B cell (primary cell): ENCODE data around the gene AS3MT. TPM values are rescaled to one million over a fixed set of nuclear protein-coding genes. Genes with fewer than 3 reads are reported as not detected.

Source experiments
- ATAC-seq: fragments of 200-7000 bp; cut with Tn5 transposase; one replicate; pipeline ENCODE4 v1.10.0; 2021; ENCODE audit warnings: low read depth, mild to moderate bottlenecking, moderate number of reproducible peaks, moderate library complexity
- CTCF ChIA-PET: fragments of 350-600 bp; sonication (Branson Sonifier 250); formaldehyde crosslinking; loops from one replicate; lab custom pipeline; 2021; ENCODE audit warnings: antibody characterized with exemption, inconsistent platforms; lab: Charles Lee
- POLR2A ChIA-PET: fragments of 350-600 bp; sonication (Branson Sonifier 250); formaldehyde crosslinking; loops from one replicate; lab custom pipeline; 2021; ENCODE audit warnings: antibody characterized with exemption; lab: Charles Lee
- DNase-seq: peaks from one replicate; pipeline ENCODE4 v3.0.0; 2013
- H2AFZ ChIP-seq: 2 replicates; pipeline ENCODE4 v1.6.1; 2012; ENCODE audit warnings: mild to moderate bottlenecking, low read depth, low read length; ENCODE audit not compliant: insufficient read depth, poor library complexity, severe bottlenecking
- H3K27ac ChIP-seq, 2 donors: 1 replicate in 1 of 2; 2 replicates in 1 of 2; pipeline ENCODE4 v1.5.1; 2012 to 2013; ENCODE audit warnings: low read length in 2 of 2, mild to moderate bottlenecking in 2 of 2, moderate library complexity in 1 of 2
- H3K27me3 ChIP-seq, 4 experiments: fragments of 200-600 bp in 1 of 4; sonication (generic) in 1 of 4; replicated peaks in 1 of 4; 1 replicate in 2 of 4; 2 replicates in 2 of 4; pipeline versions ENCODE4 v1.6.1 to v1.7.0; 2013 to 2016; ENCODE audit warnings: low read length in 3 of 4, mild to moderate bottlenecking in 2 of 4, mixed read lengths in 1 of 4, moderate library complexity in 1 of 4; ENCODE audit not compliant: insufficient read depth in 4 of 4, control insufficient read depth in 3 of 4; ENCODE audit errors: control extremely low read depth in 1 of 4
- H3K36me3 ChIP-seq, 2 experiments: replicated peaks in 1 of 2; 1 replicate in 1 of 2; 2 replicates in 1 of 2; pipeline versions ENCODE4 v1.6.1 to v1.7.1; 2013; ENCODE audit warnings: low read length in 1 of 2; ENCODE audit not compliant: insufficient read depth in 2 of 2, control insufficient read depth in 1 of 2; ENCODE audit errors: control extremely low read depth in 1 of 2, extremely low read depth in 1 of 2
- H3K4me1 ChIP-seq, 2 donors: fragments of 200-600 bp in 1 of 2; sonication (generic) in 1 of 2; 1 replicate in 1 of 2; 2 replicates in 1 of 2; pipeline versions ENCODE4 v1.5.1 to v1.6.1; 2013 to 2017; ENCODE audit warnings: low read length in 2 of 2; ENCODE audit not compliant: control insufficient read depth in 2 of 2, insufficient read depth in 2 of 2
- H3K4me2 ChIP-seq: replicated peaks from 2 replicates; pipeline ENCODE3; 2012; ENCODE audit warnings: mild to moderate bottlenecking, low read depth, low read length; ENCODE audit not compliant: poor library complexity, severe bottlenecking
- H3K4me3 ChIP-seq, 5 experiments: fragments of 200-600 bp in 1 of 5; sonication (generic) in 1 of 5; 1 replicate in 3 of 5; 2 replicates in 2 of 5; pipeline versions ENCODE4 v1.5.1 to v1.7.0; 2011 to 2016; ENCODE audit warnings: low read length in 4 of 5, mild to moderate bottlenecking in 4 of 5, low read depth in 2 of 5, control low read depth in 1 of 5, moderate library complexity in 1 of 5; ENCODE audit not compliant: insufficient read depth in 1 of 5; ENCODE audit errors: control extremely low read depth in 1 of 5, extremely low read depth in 1 of 5
- H3K79me2 ChIP-seq: fragments of 200-600 bp; sonication (generic); one replicate; pipeline ENCODE4 v1.6.0; 2016; ENCODE audit warnings: low read length; ENCODE audit not compliant: control insufficient read depth, insufficient read depth
- H3K9ac ChIP-seq: fragments of 200-600 bp; sonication (generic); 2 replicates; pipeline ENCODE4 v1.6.1; 2017; ENCODE audit warnings: mild to moderate bottlenecking, low read length, moderate library complexity
- H3K9me3 ChIP-seq, 3 donors: one replicate each; pipeline versions ENCODE4 v1.6.1 to v1.7.1; 2013; ENCODE audit warnings: low read length in 2 of 3; ENCODE audit not compliant: control insufficient read depth in 2 of 3, insufficient read depth in 1 of 3; ENCODE audit errors: control extremely low read depth in 1 of 3
- H4K20me1 ChIP-seq: 2 replicates; pipeline ENCODE4 v1.6.0; 2012; ENCODE audit warnings: mild to moderate bottlenecking, low read length; ENCODE audit not compliant: insufficient read depth, control insufficient read depth, poor library complexity, severe bottlenecking
- H3K27ac Mint-ChIP-seq: one replicate; pipeline ENCODE4 v1.8.0; 2021; ENCODE audit warnings: mixed read lengths
- H3K27me3 Mint-ChIP-seq: one replicate; pipeline ENCODE4 v1.8.0; 2021; ENCODE audit warnings: mixed read lengths
- H3K4me1 Mint-ChIP-seq: one replicate; pipeline ENCODE4 v1.8.0; 2021; ENCODE audit warnings: mixed read lengths
- H3K4me3 Mint-ChIP-seq: one replicate; pipeline ENCODE4 v1.8.0; 2021; ENCODE audit warnings: mixed read lengths
- H3K9me3 Mint-ChIP-seq: one replicate; pipeline ENCODE4 v1.8.0; 2022; ENCODE audit warnings: mixed read lengths; ENCODE audit not compliant: insufficient read depth
- EZH2 ChIP-seq: IDR thresholded peaks from 2 replicates; pipeline ENCODE4 v1.6.1; 2012; ENCODE audit warnings: borderline replicate concordance, low read depth, mild to moderate bottlenecking, moderate library complexity, low read length; ENCODE audit not compliant: insufficient read depth, poor library complexity, severe bottlenecking
- WGBS: methylation state at CpG from one replicate; pipeline ENCODE4 v1.1.5; 2013; ENCODE audit warnings: missing lambda C conversion rate; ENCODE audit not compliant: insufficient coverage; 5-methylcytosine and 5-hydroxymethylcytosine counted together
- intact Hi-C: fragments of 100-400 bp; cut with micrococcal nuclease; formaldehyde crosslinking; loops from one replicate; pipeline ENCODE4 v1.10.0; 2022
- polyA plus RNA-seq: library from polyadenylated mRNA; depleted of rRNA; stranded (reverse); fragments of >200 nt; gene quantifications from 2 replicates; pipeline ENCODE4 v1.2.3, GENCODE V29; 2012
- total RNA-seq, 2 donors: library from RNA; stranded (reverse); fragments of 120-200 nt in 1 of 2; gene quantifications; 1 replicate in 1 of 2; 2 replicates in 1 of 2; pipeline versions ENCODE4 v1.2.3 to v1.2.4, GENCODE V29; 2013 to 2022
- TF ChIP-seq, protein P1 (sequence below): fragments of 200-600 bp; IDR thresholded peaks from one replicate; pipeline ENCODE4 v1.8.0; 2022; ENCODE audit warnings: antibody characterized with exemption, mild to moderate bottlenecking

Gene AS3MT
- total and polyA plus RNA-seq, 2 donors (not counting 1 experiment from before 2014, with no cell fraction given), result 0.25 TPM; not detected in 1

DNA sequence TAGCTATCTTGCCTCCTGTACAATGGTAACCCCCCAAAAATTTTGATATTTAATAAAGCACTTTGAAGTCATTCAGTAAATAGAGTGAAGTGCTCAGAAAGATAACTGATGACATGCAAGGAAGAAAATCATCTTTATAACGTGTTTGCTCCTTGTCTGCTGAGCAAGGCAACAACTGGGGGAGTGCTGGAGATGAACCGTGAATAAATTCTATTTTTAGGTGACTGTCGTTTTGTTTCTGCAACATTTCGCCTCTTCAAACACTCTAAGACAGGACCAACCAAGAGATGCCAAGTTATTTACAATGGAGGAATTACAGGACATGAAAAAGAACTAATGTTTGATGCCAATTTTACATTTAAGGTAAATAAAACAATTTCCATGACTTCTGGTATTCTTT is 9.4 kb downstream of the AS3MT start:
- H3K36me3 ChIP-seq, result no peaks in the 10 kb centered on the region
- H3K4me1 ChIP-seq, result no peaks in the 10 kb centered on the region
- DNase-seq, result no peak
- no peaks in the 10 kb centered on the region for H3K79me2 ChIP-seq
- Mint-ChIP-seq H3K27ac (no peak overlapping the region), H3K4me3 (no peak overlapping the region), H3K4me1 (no peaks in the 10 kb centered on the region), H3K9me3 (no peaks in the 10 kb centered on the region), H3K27me3 (peaks cover 5% of the 10 kb centered on the region)
- H3K4me3 ChIP-seq, result no peak overlapping the region
- no peak for TF ChIP-seq EZH2
- TF ChIP-seq, protein P1, sequence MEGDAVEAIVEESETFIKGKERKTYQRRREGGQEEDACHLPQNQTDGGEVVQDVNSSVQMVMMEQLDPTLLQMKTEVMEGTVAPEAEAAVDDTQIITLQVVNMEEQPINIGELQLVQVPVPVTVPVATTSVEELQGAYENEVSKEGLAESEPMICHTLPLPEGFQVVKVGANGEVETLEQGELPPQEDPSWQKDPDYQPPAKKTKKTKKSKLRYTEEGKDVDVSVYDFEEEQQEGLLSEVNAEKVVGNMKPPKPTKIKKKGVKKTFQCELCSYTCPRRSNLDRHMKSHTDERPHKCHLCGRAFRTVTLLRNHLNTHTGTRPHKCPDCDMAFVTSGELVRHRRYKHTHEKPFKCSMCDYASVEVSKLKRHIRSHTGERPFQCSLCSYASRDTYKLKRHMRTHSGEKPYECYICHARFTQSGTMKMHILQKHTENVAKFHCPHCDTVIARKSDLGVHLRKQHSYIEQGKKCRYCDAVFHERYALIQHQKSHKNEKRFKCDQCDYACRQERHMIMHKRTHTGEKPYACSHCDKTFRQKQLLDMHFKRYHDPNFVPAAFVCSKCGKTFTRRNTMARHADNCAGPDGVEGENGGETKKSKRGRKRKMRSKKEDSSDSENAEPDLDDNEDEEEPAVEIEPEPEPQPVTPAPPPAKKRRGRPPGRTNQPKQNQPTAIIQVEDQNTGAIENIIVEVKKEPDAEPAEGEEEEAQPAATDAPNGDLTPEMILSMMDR, result no peak
- WGBS, result 82% methylated on average over 2 of the region's 4 CpGs
- ChIA-PET CTCF (no interaction called here), POLR2A (no interaction called here)
- ATAC-seq, result no peak
- H3K27ac ChIP-seq, result no peak overlapping the region
- H3K9ac ChIP-seq, result no peak overlapping the region
- no peaks in the 10 kb centered on the region for H3K27me3 ChIP-seq
- H4K20me1 ChIP-seq, result no peaks in the 10 kb centered on the region
- no peak overlapping the region for H3K4me2 ChIP-seq
- no peaks in the 10 kb centered on the region for H3K9me3 ChIP-seq
- no peak overlapping the region for H2AFZ ChIP-seq
- intact Hi-C loops, result no loop called here

DNA sequence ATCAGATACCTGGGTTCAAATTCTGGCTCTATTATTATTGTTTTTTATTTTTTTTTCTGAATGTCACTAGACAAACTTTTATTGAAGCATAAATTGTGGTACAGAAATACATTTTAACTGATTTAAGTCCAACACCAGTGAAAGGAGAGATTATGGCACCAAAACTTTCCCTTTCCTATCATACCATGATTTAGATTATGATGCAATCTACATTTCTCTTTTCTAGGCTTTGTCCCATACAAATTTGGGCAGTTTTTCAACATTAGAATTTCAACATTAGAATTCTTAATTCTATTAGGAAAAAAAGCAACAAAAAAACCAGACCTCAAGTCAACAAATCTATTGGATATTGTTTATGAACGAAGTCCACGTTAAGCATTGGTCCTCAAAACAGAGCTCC is 11.0 kb downstream of the AS3MT start:
- H2AFZ ChIP-seq, result no peak overlapping the region
- no peak for TF ChIP-seq EZH2
- TF ChIP-seq, protein P1, result no peak
- H3K4me2 ChIP-seq, result no peak overlapping the region
- Mint-ChIP-seq H3K4me3 (no peak overlapping the region), H3K27me3 (no peaks in the 10 kb centered on the region), H3K27ac (no peak overlapping the region), H3K9me3 (no peaks in the 10 kb centered on the region), H3K4me1 (no peaks in the 10 kb centered on the region)
- no peaks in the 10 kb centered on the region for H3K9me3 ChIP-seq
- no peak overlapping the region for H3K27ac ChIP-seq
- no peak for ATAC-seq
- H3K4me3 ChIP-seq, result no peak overlapping the region
- DNase-seq, result no peak
- H3K79me2 ChIP-seq, result no peaks in the 10 kb centered on the region
- no peaks in the 10 kb centered on the region for H3K36me3 ChIP-seq
- intact Hi-C loops, result no loop called here
- no peaks in the 10 kb centered on the region for H3K4me1 ChIP-seq
- POLR2A ChIA-PET, result no interaction called here
- no peaks in the 10 kb centered on the region for H4K20me1 ChIP-seq
- CTCF ChIA-PET, result no interaction called here
- WGBS, result no CpG with 5 or more reads among the region's 2 CpGs
- no peak overlapping the region for H3K9ac ChIP-seq
- no peaks in the 10 kb centered on the region for H3K27me3 ChIP-seq
